D721Med (cell line): Measurements from ENCODE around the gene ADAMTS7.
"Not testable (repeated sequence)": the region's sequence is repeated elsewhere in the genome, so short reads cannot be mapped to it uniquely, and the experiment has no call there.

Experiments used
- DNase-seq: peaks from one replicate; pipeline ENCODE4 v3.0.0; 2011; ENCODE audit warnings: low spot score; ENCODE audit not compliant: insufficient read length
- FAIRE-seq: peaks from 2 replicates; lab custom pipeline; 2011; peaks lifted over from hg19 to GRCh38; lab: Jason Lieb, UNC
- TF ChIP-seq, protein P1 (sequence below): IDR thresholded peaks from 2 replicates; pipeline ENCODE4 v1.5.1; 2012; ENCODE audit warnings: mild to moderate bottlenecking, control low read depth; ENCODE audit not compliant: insufficient read depth; ENCODE audit errors: missing control alignments

The ADAMTS7 gene

DNA sequence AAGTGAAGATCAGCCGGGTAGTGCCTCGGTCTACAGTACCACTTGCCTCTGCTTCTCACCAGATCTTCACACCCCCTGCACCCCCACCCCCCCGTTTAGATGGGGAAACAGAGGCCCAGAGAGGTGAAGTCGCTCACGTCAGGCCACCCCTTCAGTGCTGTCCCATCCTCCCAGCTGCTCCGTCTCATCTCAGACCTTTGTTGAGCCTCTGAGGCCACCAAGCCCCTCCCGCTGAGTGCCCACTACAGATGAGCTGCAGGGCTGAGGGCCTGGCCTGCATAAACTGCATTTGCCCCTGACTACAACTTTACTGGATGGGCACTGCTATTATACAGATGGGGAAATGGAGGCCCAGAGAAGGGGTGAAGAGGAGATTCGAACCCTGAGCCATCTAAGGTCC is 35.8 kb downstream of the ADAMTS7 start:
- FAIRE-seq: no peak
- TF ChIP-seq, protein P1, sequence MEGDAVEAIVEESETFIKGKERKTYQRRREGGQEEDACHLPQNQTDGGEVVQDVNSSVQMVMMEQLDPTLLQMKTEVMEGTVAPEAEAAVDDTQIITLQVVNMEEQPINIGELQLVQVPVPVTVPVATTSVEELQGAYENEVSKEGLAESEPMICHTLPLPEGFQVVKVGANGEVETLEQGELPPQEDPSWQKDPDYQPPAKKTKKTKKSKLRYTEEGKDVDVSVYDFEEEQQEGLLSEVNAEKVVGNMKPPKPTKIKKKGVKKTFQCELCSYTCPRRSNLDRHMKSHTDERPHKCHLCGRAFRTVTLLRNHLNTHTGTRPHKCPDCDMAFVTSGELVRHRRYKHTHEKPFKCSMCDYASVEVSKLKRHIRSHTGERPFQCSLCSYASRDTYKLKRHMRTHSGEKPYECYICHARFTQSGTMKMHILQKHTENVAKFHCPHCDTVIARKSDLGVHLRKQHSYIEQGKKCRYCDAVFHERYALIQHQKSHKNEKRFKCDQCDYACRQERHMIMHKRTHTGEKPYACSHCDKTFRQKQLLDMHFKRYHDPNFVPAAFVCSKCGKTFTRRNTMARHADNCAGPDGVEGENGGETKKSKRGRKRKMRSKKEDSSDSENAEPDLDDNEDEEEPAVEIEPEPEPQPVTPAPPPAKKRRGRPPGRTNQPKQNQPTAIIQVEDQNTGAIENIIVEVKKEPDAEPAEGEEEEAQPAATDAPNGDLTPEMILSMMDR: no peak

DNA sequence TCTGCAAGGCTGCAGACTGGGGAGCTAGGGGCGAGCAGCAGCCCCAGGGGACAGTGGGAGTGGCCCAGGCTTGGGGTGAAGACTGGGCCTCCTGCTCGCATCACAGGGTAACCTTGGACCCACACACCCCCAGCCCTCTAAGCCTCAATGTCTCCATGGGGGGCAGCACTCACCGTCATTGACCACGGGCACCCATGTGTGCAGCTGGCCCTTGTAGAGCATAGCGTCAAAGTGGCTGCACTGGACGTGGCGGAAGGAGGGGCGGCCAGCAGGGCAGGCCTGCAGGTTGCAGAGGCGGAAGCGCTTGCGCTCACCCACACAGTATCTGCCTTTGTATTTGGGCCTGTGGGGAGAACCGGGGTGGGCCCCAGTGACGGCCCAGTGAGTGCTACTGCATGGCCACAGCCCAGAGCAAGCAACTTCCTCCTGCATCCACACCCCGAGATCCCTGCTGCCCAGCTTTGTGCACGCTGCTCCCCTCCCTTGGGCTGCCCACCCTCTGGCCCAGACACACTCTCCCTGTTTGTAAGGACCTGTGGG is 36.7 kb downstream of the ADAMTS7 start:
- not testable (repeated sequence) for FAIRE-seq, DNase-seq

More for the DNA sequence above, 35.8 kb downstream of the ADAMTS7 start:
- no peak for DNase-seq

DNA sequence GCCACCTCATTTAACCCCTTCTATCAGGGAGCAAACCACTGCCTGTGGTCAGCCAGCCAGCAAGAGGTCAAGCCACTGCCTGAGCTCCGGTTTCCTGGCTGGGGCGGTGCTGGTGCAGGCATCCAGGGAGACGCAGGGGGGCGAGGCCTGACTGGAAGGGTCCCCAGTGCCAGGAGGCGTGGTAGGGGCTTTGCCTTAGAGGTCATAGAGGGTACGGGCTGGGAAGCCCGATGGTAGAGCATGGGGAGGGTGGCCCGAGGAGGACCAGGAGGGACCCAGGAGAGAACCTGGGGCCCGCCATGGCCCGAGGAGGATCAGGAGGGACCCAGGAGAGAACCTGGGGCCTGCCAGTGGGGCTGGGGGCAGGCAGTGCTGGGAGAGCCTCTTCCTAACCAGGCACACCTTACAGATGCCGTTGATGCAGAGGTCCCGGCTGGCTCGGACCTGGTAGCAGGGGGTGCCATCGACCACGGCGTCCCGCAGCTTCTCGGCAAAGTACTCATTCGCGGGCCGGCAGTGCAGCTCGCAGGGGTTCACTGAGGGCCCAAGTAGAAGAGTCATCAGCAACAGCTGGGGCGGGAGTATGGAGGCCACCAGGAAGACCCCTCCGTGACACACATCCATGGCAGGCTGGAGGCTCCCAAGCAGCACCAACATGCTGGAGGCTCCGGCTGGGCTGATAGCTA is 37.4 kb downstream of the ADAMTS7 start:
- not testable (repeated sequence) for DNase-seq, FAIRE-seq

DNA sequence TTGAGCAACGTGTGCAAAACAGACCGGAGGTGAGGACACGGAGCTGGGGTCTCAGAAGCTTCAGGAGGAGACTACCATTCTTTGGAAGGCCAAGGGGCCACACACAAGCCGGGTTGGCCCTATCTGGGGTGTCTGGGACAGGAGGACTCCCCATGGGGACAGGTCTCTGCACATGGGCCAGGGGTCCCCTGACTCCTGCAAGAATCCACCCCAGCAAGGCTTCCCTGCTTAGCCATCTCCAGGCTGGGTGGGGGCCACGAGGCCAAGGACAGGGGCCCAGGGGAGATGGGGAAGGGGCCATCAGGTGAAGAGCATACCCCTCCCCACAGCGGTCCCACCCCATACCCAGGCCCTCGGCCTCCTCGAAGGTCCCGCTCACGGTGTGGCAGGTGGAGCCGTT is 38.5 kb downstream of the ADAMTS7 start:
- FAIRE-seq (no peak), DNase-seq (no peak)
- TF ChIP-seq, protein P1: no peak

DNA sequence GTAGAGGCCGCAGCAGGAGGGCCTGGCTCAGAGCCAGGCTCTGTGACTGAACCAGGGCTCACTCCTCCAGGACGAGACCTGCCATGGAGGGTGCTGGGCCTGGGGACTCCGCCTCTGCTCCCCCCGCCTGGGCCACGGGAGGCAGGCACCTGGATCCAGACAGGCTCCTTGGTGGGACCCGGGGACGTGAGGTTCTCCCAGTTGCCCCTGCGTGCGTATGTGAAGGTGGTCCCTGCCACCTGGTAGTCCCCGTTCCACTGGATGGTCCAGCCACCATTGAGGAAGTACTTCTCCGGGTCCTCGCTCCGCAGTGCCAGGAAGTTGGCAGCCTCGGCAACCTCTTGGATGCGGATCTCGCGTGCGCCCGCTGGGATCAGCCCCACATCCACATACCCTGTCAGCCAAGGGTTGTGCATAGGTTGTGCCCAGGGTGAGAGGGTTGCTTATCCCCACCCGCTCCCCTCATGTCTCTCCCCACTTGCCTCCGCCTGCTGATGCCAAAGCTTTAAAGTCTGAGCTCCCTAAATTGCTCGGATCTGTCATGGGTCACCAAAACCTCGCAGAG is 39.7 kb downstream of the ADAMTS7 start:
- DNase-seq, FAIRE-seq: not testable (repeated sequence)

DNA sequence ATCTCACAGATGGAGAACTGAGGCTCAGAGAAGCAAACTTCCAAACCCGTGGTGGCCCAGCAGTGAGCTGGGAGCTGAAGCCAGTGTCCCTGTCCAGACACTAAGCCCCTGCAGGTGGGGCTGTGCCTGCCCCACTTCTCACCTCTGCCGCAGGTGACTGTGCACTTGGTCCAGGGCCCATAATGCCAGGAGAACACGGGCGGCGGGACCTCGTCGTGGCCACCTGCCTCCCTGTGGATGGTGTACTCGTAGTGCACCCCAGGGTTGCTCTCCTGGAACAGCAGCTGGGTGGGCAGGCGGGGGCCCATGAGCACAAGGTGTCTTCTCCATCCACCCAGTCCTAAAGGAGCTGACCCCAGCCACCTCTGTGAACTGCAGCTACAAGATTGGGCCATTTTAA is 40.2 kb downstream of the ADAMTS7 start:
- DNase-seq, FAIRE-seq: not testable (repeated sequence)

DNA sequence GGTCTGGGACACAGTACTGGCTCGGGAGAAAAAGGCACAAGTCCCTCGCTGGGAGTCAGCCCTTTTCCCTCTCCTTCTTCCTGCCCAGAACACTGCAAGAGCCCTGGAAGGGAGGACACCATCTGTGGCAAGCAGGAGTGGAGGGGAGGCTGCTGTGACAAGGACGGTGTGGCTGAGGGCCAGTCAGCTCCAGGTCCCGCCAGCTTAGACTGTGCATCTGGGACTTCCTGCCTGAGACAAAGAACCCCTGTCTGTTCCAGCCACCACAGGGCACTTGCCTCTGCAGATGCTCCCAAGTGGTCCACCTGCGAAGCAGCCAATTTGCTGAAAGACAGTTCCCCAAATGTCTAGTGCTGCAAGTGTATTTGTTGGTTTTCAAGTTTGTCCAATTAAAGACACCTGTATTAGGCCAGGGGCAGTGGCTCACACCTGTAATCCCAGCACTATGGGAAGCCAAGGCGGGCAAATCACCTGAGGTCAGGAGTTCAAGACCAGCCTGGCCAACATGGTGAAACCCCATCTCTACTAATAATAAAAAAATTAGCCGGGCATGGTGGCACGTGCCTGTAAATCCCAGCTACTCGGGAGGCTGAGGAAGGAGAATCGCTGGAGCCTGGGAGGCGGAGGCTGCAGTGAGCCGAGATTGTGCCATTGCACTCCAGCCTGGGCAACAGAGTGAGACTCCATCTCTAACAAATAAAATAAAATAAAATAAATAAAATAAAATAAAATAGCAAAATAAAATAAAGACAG is 41.6 kb downstream of the ADAMTS7 start:
- FAIRE-seq, DNase-seq: not testable (repeated sequence)

DNA sequence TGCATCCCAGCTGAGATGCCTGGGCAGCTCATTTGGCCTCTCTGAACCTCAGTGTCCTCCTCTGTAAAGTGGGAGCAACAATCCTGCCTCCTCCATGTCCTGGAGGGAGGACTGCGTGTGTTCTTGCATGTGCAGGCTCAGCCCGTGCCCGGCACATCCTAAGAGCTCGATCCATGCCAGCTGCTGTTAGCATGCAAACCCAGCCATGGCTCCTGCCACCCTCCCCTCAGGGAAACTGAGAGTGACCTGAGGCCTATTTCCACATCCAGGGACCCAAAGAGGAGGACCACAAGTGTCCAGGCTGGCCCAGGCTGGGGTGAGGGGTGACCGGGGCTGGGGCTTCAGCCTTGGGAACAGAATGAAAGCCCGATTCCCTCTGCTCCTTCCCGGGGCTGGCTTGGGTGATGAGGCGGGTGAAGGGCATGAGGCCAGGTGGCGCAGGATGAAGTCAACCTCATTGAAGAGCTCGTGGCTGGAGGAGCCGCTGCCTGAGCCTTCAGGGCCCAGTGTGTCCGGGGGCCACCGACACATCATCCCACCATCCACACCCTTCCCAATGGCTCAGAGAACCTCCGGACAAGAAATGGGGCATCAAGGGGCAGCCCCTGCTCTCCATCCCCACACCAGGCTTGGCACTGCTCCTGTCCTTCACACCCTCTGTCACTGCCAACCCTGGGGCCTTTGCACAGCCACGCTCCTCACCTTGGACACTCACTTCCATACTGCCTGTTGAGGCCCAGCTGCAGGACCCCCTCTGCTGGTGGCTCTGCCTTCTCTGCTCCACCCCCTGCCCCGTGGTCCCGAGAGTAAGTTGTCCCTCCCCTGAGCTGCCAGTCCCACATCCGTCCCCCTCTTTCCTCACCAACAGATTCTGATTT is 42.5 kb downstream of the ADAMTS7 start:
- DNase-seq (no peak), FAIRE-seq (no peak)
- TF ChIP-seq, protein P1: no peak

DNA sequence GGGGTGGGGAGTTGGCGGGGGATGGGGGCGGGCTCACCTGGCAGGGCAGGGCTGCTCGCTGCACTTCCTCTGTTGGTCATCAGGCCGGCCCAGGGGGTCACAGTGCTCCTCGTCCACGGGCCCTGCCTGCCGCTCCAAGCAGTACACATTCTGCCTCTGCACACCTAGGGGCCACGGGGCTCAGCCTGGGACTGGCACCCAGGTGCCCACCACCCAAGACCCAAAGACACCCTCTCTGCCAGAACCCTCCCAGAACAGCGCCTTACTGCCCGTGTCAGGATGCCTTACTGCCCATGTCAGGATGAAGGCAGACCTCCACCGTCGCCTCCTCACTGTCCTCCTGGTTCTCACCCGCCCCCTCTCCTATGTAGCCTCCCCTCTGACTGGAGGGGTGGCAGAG is 43.2 kb downstream of the ADAMTS7 start:
- FAIRE-seq (no peak), DNase-seq (no peak)
- TF ChIP-seq, protein P1: no peak
